Smooth muscle cell (in vitro differentiated cells): ENCODE measurements around the gene G6PD. TPM values are rescaled to one million over a fixed set of nuclear protein-coding genes. Genes with fewer than 3 reads are reported as not detected.
A peak's percentile ranks its signal among the peaks of the same experiment; 100 is the strongest.

Experiments
- DNase-seq: peaks from one replicate; lab custom pipeline; 2025; ENCODE audit not compliant: unreplicated experiment; lab: John Stamatoyannopoulos, UW
- H2AFZ ChIP-seq: fragments of 200-600 bp; sonication (generic); 2 replicates; pipeline ENCODE4 v1.6.0; 2016; ENCODE audit warnings: antibody characterized with exemption, low read depth, mild to moderate bottlenecking
- H3F3A ChIP-seq: fragments of 200-600 bp; sonication (generic); 2 replicates; pipeline ENCODE4 v1.6.0; 2017; ENCODE audit warnings: antibody characterized with exemption, low read depth
- H3K27ac ChIP-seq: fragments of 200-600 bp; sonication (generic); 2 replicates; pipeline ENCODE4 v1.5.1; 2016; ENCODE audit warnings: low read depth, mild to moderate bottlenecking
- H3K27me3 ChIP-seq: fragments of 200-600 bp; sonication (generic); 2 replicates; pipeline ENCODE4 v1.6.1; 2016; ENCODE audit warnings: low read depth, mild to moderate bottlenecking
- H3K36me3 ChIP-seq: fragments of 200-600 bp; sonication (generic); 2 replicates; pipeline ENCODE4 v1.5.1; 2016; ENCODE audit warnings: low read depth
- H3K4me1 ChIP-seq: fragments of 200-600 bp; sonication (generic); 2 replicates; pipeline ENCODE4 v1.5.1; 2016; ENCODE audit warnings: low read depth
- H3K4me2 ChIP-seq: fragments of 200-600 bp; sonication (generic); 2 replicates; pipeline ENCODE4 v1.6.0; 2016; ENCODE audit warnings: mild to moderate bottlenecking
- H3K4me3 ChIP-seq: fragments of 200-600 bp; sonication (generic); 2 replicates; pipeline ENCODE4 v1.5.1; 2016; ENCODE audit warnings: mild to moderate bottlenecking
- H3K79me2 ChIP-seq: fragments of 200-600 bp; sonication (generic); 2 replicates; pipeline ENCODE4 v1.6.0; 2016; ENCODE audit warnings: low read depth, mild to moderate bottlenecking
- H3K9ac ChIP-seq: fragments of 200-600 bp; sonication (generic); 2 replicates; pipeline ENCODE4 v1.6.0; 2016; ENCODE audit warnings: low read depth
- H3K9me3 ChIP-seq: fragments of 200-600 bp; sonication (generic); replicated peaks from 2 replicates; pipeline ENCODE4 v1.5.1; 2016; ENCODE audit warnings: low read depth
- H4K20me1 ChIP-seq: fragments of 200-600 bp; sonication (generic); 2 replicates; pipeline ENCODE4 v1.6.0; 2016; ENCODE audit warnings: low read depth
- WGBS: methylation state at CpG from one replicate; pipeline ENCODE4 v1.1.7; 2016; ENCODE audit warnings: low lambda C conversion rate; 5-methylcytosine and 5-hydroxymethylcytosine counted together
- polyA plus RNA-seq: library from polyadenylated mRNA; unstranded; fragments of >200 nt; fragmentation: Nextera tagmentation; extraction: Ambion mirVana; gene quantifications from 2 replicates; pipeline ENCODE4 v1.2.1, GENCODE V29; 2016
- total RNA-seq: library from RNA; depleted of rRNA; stranded (reverse); fragments of >200 nt; gene quantifications from 2 replicates; pipeline ENCODE4 v1.2.3, GENCODE V29; 2014
- TF ChIP-seq, protein P1 (sequence below): fragments of 200-600 bp; sonication (generic); IDR thresholded peaks from 2 replicates; pipeline ENCODE4 v1.5.1; 2017; ENCODE audit warnings: borderline replicate concordance, mild to moderate bottlenecking, antibody characterized with exemption; ENCODE audit not compliant: insufficient read depth, poor library complexity, severe bottlenecking

G6PD gene
- total and polyA plus RNA-seq, 2 experiments from 2014 or later = 12.9 to 32.9 TPM

DNA sequence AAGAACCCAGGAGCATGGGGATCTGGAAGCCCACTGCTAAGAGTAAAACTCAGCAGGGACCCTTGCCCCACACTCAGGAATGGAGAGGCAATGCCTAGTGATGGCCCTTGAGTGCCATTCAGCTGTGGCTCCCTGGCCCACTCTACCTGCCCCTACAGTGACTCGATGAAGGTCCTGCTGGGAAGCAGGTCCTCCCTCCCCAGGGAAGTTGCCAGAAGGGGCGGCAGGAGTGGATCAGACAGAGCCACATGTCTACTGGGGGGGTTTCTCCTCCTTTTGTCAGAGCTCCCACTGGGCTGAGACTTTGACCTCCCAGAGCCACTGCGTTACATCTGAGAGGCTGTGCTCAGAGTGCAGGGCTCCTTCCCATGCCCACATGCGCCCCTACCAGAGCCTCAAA, 57.5 kb downstream of the G6PD start:
- TF ChIP-seq, protein P1, sequence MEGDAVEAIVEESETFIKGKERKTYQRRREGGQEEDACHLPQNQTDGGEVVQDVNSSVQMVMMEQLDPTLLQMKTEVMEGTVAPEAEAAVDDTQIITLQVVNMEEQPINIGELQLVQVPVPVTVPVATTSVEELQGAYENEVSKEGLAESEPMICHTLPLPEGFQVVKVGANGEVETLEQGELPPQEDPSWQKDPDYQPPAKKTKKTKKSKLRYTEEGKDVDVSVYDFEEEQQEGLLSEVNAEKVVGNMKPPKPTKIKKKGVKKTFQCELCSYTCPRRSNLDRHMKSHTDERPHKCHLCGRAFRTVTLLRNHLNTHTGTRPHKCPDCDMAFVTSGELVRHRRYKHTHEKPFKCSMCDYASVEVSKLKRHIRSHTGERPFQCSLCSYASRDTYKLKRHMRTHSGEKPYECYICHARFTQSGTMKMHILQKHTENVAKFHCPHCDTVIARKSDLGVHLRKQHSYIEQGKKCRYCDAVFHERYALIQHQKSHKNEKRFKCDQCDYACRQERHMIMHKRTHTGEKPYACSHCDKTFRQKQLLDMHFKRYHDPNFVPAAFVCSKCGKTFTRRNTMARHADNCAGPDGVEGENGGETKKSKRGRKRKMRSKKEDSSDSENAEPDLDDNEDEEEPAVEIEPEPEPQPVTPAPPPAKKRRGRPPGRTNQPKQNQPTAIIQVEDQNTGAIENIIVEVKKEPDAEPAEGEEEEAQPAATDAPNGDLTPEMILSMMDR = no peak
- Histone ChIP-seq H3K9ac (no peak overlapping the region), H3K4me3 (peak overlapping the region; percentile 54)

DNA sequence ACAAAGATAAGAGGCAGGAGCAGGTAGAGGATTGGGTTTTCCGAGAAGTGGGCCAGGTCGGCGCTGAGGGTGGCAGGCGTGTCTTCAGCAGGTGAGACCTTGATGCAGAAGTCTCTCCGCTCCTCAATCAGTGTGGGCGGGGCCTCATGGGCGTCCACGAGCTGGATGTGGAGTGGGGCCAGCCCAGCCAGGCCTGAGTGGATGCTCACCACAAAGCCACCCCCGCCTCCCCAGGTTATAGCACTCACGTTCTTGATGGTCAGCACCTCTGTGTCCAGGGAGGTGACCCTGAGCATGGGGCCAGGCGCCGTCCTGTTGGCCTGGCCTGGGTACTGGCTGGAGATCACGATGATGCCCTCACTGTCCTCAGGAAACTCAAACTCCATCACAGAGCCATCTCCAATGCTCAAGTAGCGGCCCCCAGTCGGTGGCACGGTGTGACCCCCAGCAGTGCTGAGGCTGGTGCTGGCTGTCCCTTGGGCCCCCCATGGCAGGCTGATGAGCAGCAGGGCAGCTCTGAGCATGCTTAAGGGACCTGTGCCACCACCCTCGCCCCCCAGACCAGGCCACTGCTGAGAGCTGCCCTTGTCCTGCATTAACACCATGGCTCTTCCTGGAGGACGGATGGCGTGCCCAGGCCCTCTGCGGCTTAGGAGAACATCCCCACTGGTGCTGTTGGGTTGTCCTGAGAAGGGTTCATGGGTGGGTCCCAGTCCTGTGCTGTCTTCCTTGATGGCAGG, 58.1 kb downstream of the G6PD start:
- Histone ChIP-seq H3K4me3 (no peak overlapping the region), H3K36me3 (no peaks in the 10 kb centered on the region), H3K79me2 (peaks cover 12% of the 10 kb centered on the region), H3K4me1 (peaks cover 3% of the 10 kb centered on the region), H3K9me3 (no peaks in the 10 kb centered on the region), H3F3A (no peaks in the 10 kb centered on the region), H3K9ac (no peak overlapping the region), H3K4me2 (peak overlapping the region; percentile 81), H3K27ac (no peak overlapping the region), H2AFZ (no peak overlapping the region), H4K20me1 (no peaks in the 10 kb centered on the region), H3K27me3 (no peaks in the 10 kb centered on the region)
- 91% methylated on average over 20 of the region's 20 CpGs for WGBS
- TF ChIP-seq, protein P1 = no peak
- DNase-seq = no peak

More for the DNA sequence above, 57.5 kb downstream of the G6PD start:
- no peaks in the 10 kb centered on the region for H3K27me3 ChIP-seq
- H3K36me3 ChIP-seq = no peaks in the 10 kb centered on the region
- H4K20me1 ChIP-seq = no peaks in the 10 kb centered on the region
- no peaks in the 10 kb centered on the region for H3F3A ChIP-seq
- H2AFZ ChIP-seq = no peak overlapping the region
- peak overlapping the region; percentile 81 for H3K4me2 ChIP-seq
- DNase-seq = no peak
- 90% methylated on average over 4 of the region's 4 CpGs for WGBS
- H3K4me1 ChIP-seq = peaks cover 3% of the 10 kb centered on the region
- peaks cover 11% of the 10 kb centered on the region for H3K79me2 ChIP-seq
- H3K27ac ChIP-seq = peak overlapping the region; percentile 80
- no peaks in the 10 kb centered on the region for H3K9me3 ChIP-seq

DNA sequence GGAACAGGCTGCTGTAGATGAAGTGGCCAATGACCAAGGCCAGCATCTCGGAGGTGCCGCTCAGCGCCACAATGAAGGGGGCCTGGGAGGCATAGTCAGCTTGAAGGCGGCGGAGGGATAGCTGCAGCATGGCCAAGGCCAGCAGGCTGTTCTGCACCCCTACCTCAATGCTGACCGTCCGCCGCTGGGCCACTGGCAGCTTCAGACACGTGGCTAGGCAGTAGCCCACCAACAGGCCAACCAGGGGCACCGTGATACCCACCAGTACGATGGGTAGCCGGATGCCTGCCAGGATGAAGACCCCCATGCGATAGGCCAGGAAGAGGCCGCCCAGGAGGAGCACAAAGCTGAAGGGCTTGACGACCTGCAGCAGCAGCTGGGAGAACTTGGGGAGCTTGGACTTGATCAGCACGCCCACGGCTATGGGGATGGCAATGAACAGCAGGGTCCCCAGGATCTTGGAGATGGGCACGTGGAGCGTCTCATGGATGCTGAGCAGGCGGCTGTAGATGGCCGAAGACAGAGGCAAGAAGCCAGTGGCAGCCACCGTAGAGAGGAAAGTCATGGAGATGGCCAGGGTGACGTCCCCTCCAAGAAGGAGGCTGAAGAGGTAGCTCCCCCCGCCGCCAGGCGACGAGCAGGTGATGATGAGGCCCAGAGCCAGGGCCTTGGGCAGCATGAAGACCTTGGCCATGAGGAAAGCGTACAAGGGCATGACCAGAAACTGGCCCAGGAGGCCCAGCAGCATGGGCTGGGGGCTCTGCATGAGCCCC, 58.9 kb downstream of the G6PD start:
- no peaks in the 10 kb centered on the region for H3K9me3 ChIP-seq
- 93% methylated on average over 28 of the region's 28 CpGs for WGBS
- H3K36me3 ChIP-seq = no peaks in the 10 kb centered on the region
- no peak overlapping the region for H3K9ac ChIP-seq
- H3K4me1 ChIP-seq = peaks cover 3% of the 10 kb centered on the region
- no peak overlapping the region for H3K4me3 ChIP-seq
- H3F3A ChIP-seq = no peaks in the 10 kb centered on the region
- peaks cover 12% of the 10 kb centered on the region for H3K79me2 ChIP-seq
- DNase-seq = no peak
- TF ChIP-seq, protein P1 = no peak
- H2AFZ ChIP-seq = no peak overlapping the region
- H3K27ac ChIP-seq = peak overlapping the region; percentile 70
- H3K27me3 ChIP-seq = no peaks in the 10 kb centered on the region
- H3K4me2 ChIP-seq = peak overlapping the region; percentile 80
- no peaks in the 10 kb centered on the region for H4K20me1 ChIP-seq
